Uterus (tissue), 4 donors: ENCODE data around the gene SLC5A12. TPM values are rescaled to one million over a fixed set of nuclear protein-coding genes. Genes with fewer than 3 reads are reported as not detected.

Experiments
- DNase-seq, 2 donors: peaks; one replicate each; pipeline ENCODE4 v3.0.0-alpha.2; 2019 to 2020
- H3K27ac ChIP-seq, 2 donors: fragments of 200-600 bp; sonication (generic); 1 replicate in 1 of 2; 2 replicates in 1 of 2; pipeline ENCODE4 v1.5.1; 2016 to 2018
- H3K27me3 ChIP-seq, 2 donors: fragments of 200-600 bp; sonication (generic); one replicate each; pipeline ENCODE4 v1.5.1; 2018 to 2019; ENCODE audit warnings: control low read depth in 1 of 2
- H3K36me3 ChIP-seq, 2 donors: fragments of 200-600 bp; sonication (generic); one replicate each; pipeline ENCODE4 v1.5.1; 2019; ENCODE audit warnings: control low read depth in 1 of 2
- H3K4me1 ChIP-seq, 2 donors: fragments of 200-600 bp; sonication (generic); one replicate each; pipeline ENCODE4 v1.5.1; 2018 to 2019; ENCODE audit warnings: control low read depth in 1 of 2
- H3K4me3 ChIP-seq, 2 donors: fragments of 200-600 bp; sonication (generic); 1 replicate in 1 of 2; 2 replicates in 1 of 2; pipeline ENCODE4 v1.5.1; 2018 to 2019; ENCODE audit warnings: mild to moderate bottlenecking in 1 of 2
- H3K9me3 ChIP-seq, 2 donors: fragments of 200-600 bp; sonication (generic); one replicate each; pipeline ENCODE4 v1.5.1; 2019; ENCODE audit warnings: control low read depth in 1 of 2
- POLR2A ChIP-seq, 2 donors: fragments of 450-650 bp; IDR thresholded peaks; one replicate each; pipeline ENCODE4 v1.6.1; 2016; ENCODE audit warnings: antibody characterized with exemption in 2 of 2, mild to moderate bottlenecking in 1 of 2, moderate library complexity in 1 of 2
- intact Hi-C: fragments of 100-400 bp; cut with DNase I; formaldehyde crosslinking; loops from one replicate; pipeline ENCODE4 v1.15.1; 2023; ENCODE audit warnings: low total_unique reads
- total RNA-seq, 4 donors: library from RNA; depleted of rRNA in 3 of 4; stranded (reverse); fragments of >200 nt in 3 of 4; gene quantifications; one replicate each; pipeline versions ENCODE4 v1.1.0 to v1.2.4, GENCODE V29; 2014 to 2023
- TF ChIP-seq, protein P1 (sequence below), 4 experiments: fragments of 200-600 bp in 2 of 4; fragments of 450-650 bp in 2 of 4; sonication (generic) in 2 of 4; IDR thresholded peaks; one replicate each; pipeline ENCODE4 v1.5.1; 2016 to 2019; ENCODE audit warnings: antibody characterized with exemption in 4 of 4, mild to moderate bottlenecking in 2 of 4, moderate library complexity in 1 of 4
- donor health status: DM: yes; HTN: yes; CAD: no.

The SLC5A12 gene
- total RNA-seq, 4 donors from 2014 or later = 0.14 TPM; not detected in 3

DNA sequence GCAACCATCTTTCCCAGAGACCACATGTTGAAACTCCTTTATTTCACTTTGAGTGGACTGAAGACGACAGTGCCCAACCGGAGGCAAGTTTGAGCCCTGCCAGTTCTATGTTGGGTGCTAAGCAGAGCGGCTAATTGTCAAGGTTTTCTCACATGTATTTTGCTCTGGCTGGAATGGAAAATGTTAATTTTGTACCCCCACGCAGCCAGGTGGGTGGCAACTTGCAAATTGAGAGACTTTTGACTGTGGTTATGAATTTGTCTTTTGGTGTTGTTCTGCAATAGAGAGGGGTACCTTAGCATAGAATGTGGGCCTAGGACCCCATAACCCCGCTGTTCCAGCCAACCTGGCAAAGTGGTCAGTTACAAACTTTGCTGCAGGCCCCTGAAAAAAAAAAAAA is 42.5 kb upstream of the SLC5A12 start:
- DNase-seq = no peak
- Histone ChIP-seq H3K9me3 (no peaks in the 10 kb centered on the region), H3K27me3 (no peaks in the 10 kb centered on the region), H3K4me3 (no peak overlapping the region), H3K36me3 (no peaks in the 10 kb centered on the region), H3K27ac (no peak overlapping the region), H3K4me1 (no peaks in the 10 kb centered on the region)
- intact Hi-C loops = no loop called here
- no peak for TF ChIP-seq POLR2A (IDR thresholded peaks at IDR 0.05)

DNA sequence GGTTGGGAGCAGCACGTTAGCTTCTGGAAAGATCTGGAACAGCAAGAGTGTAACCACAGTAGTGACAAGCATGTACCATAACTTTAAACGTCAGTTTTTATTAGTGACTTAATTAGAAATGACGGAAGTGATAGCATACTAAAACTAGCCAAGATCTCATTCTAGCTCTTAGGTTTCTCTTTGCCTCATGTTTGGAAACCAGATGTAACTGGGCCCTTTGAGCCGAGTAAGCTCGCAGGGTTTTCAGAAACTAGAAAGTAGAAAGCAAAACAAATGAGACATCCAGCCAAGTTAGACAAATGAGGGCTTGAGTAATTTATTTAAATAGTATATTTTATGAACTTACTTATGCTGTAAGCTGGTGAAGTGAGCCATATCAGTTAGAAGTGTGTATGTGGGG is 40.2 kb upstream of the SLC5A12 start:
- DNase-seq = no peak
- Histone ChIP-seq H3K9me3 (no peaks in the 10 kb centered on the region), H3K4me1 (no peaks in the 10 kb centered on the region), H3K36me3 (no peaks in the 10 kb centered on the region), H3K27me3 (no peaks in the 10 kb centered on the region), H3K27ac (no peak overlapping the region), H3K4me3 (no peak overlapping the region)
- intact Hi-C loops = no loop called here
- TF ChIP-seq, protein P1, sequence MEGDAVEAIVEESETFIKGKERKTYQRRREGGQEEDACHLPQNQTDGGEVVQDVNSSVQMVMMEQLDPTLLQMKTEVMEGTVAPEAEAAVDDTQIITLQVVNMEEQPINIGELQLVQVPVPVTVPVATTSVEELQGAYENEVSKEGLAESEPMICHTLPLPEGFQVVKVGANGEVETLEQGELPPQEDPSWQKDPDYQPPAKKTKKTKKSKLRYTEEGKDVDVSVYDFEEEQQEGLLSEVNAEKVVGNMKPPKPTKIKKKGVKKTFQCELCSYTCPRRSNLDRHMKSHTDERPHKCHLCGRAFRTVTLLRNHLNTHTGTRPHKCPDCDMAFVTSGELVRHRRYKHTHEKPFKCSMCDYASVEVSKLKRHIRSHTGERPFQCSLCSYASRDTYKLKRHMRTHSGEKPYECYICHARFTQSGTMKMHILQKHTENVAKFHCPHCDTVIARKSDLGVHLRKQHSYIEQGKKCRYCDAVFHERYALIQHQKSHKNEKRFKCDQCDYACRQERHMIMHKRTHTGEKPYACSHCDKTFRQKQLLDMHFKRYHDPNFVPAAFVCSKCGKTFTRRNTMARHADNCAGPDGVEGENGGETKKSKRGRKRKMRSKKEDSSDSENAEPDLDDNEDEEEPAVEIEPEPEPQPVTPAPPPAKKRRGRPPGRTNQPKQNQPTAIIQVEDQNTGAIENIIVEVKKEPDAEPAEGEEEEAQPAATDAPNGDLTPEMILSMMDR (IDR thresholded peaks at IDR 0.05) = no peak
- no peak for TF ChIP-seq POLR2A (IDR thresholded peaks at IDR 0.05)

DNA sequence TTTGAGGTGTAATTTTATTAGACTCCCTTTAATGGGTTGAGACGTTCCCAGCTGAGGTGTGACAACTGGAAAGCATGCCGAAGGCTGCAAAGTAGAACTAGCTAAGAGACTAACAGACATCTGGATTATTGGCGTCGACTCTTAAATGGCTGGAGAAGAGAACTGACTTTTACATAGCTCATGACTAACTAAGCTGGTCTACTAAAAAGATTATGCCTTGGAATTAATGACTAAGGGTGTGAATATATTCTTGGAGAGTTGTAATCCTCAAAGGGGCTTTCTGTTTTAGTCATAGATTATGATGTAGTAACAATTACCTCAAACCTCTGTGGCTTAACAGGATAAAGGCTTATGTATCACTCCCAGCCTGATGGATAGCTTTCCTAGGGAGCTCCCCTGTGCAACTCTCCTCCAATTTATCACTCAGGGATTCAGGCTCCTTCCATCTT is 39.5 kb upstream of the SLC5A12 start:
- intact Hi-C loops = no loop called here
- no peak for TF ChIP-seq POLR2A (IDR thresholded peaks at IDR 0.05)
- TF ChIP-seq, protein P1 (IDR thresholded peaks at IDR 0.05) = no peak
- H3K27ac ChIP-seq = no peak overlapping the region

DNA sequence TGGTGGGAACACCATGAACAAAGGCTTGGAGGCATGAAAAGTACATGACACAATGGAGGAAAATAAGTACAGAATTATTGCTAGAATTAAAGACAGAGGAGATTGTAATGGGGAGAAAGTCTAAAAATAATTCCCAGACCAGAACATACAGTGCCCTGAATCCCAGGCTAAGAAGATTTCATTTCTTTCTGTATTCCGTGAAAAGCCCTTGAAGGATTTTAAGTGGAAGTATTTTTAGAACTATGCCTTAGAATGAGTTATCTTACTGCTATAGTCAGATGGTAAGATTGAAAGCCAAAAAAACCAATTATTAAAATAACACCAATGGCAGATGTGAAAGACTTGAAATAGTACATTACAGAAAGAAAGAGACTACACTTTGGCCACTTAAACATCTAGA is 36.1 kb upstream of the SLC5A12 start:
- intact Hi-C loops = loop anchor here (10.0 kb wide), 1 partner anchor 397 kb away; no protein-coding TSS in a partner anchor
- no peak for TF ChIP-seq POLR2A (IDR thresholded peaks at IDR 0.05)
- TF ChIP-seq, protein P1 (IDR thresholded peaks at IDR 0.05) = no peak
- H3K4me1 ChIP-seq = no peaks in the 10 kb centered on the region
- H3K4me3 ChIP-seq = no peak overlapping the region
- H3K36me3 ChIP-seq = no peaks in the 10 kb centered on the region
- DNase-seq = no peak
- H3K27ac ChIP-seq = no peak overlapping the region
- H3K9me3 ChIP-seq = no peaks in the 10 kb centered on the region
- no peaks in the 10 kb centered on the region for H3K27me3 ChIP-seq

More for the DNA sequence above, 39.5 kb upstream of the SLC5A12 start:
- no peak for DNase-seq
- Histone ChIP-seq H3K36me3 (no peaks in the 10 kb centered on the region), H3K9me3 (no peaks in the 10 kb centered on the region), H3K4me3 (no peak overlapping the region), H3K4me1 (no peaks in the 10 kb centered on the region), H3K27me3 (no peaks in the 10 kb centered on the region)

DNA sequence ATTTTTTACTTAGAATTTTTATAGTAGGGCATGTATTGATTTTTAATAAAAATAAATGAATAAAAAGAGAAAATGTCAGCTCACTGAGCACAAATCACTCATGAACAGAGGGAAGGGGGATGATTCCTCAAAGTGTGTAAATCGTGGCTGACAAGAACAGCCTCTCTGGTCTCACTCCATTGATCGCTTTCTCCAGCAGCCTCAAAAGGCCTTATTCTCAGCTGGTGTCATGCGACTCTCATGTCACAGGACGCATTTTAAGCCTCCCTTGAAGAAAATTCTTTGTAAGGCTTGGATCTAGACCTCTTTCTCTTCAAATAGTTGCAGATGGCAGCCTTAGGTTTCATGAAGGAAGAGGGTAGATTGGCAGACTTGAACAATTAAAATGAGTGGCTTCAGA is 33.9 kb upstream of the SLC5A12 start:
- DNase-seq = no peak
- Histone ChIP-seq H3K4me3 (no peak overlapping the region), H3K9me3 (no peaks in the 10 kb centered on the region), H3K27ac (no peak overlapping the region), H3K4me1 (no peaks in the 10 kb centered on the region), H3K27me3 (no peaks in the 10 kb centered on the region), H3K36me3 (no peaks in the 10 kb centered on the region)
- intact Hi-C loops = loop anchor here (10.0 kb wide), 1 partner anchor 399 kb away; no protein-coding TSS in a partner anchor
- no peak for TF ChIP-seq POLR2A (IDR thresholded peaks at IDR 0.05)
- TF ChIP-seq, protein P1 (IDR thresholded peaks at IDR 0.05) = no peak
